HUES48 (cell line): ENCODE measurements around the gene C1orf35.

Experiments used
- H3K27ac ChIP-seq: one replicate; pipeline ENCODE4 v1.7.0; 2013; ENCODE audit warnings: low read depth, low read length, inconsistent platforms
- H3K27me3 ChIP-seq: 2 replicates; pipeline ENCODE4 v1.6.1; 2013; ENCODE audit warnings: mild to moderate bottlenecking, low read length; ENCODE audit not compliant: control insufficient read depth, insufficient read depth
- H3K36me3 ChIP-seq: 2 replicates; pipeline ENCODE4 v1.6.1; 2013; ENCODE audit warnings: low read length; ENCODE audit not compliant: control insufficient read depth, insufficient read depth
- H3K4me1 ChIP-seq: 2 replicates; pipeline ENCODE4 v1.6.1; 2013; ENCODE audit warnings: mild to moderate bottlenecking, low read length; ENCODE audit not compliant: control insufficient read depth, insufficient read depth
- H3K4me3 ChIP-seq: 2 replicates; pipeline ENCODE4 v1.5.1; 2013; ENCODE audit warnings: mild to moderate bottlenecking, low read depth, low read length
- H3K9ac ChIP-seq: 2 replicates; pipeline ENCODE4 v1.6.1; 2013; ENCODE audit warnings: mild to moderate bottlenecking, low read depth, low read length, moderate library complexity
- H3K9me3 ChIP-seq: 2 replicates; pipeline ENCODE4 v1.6.1; 2013; ENCODE audit warnings: low read length; ENCODE audit not compliant: control insufficient read depth, insufficient read depth

Gene C1orf35

DNA sequence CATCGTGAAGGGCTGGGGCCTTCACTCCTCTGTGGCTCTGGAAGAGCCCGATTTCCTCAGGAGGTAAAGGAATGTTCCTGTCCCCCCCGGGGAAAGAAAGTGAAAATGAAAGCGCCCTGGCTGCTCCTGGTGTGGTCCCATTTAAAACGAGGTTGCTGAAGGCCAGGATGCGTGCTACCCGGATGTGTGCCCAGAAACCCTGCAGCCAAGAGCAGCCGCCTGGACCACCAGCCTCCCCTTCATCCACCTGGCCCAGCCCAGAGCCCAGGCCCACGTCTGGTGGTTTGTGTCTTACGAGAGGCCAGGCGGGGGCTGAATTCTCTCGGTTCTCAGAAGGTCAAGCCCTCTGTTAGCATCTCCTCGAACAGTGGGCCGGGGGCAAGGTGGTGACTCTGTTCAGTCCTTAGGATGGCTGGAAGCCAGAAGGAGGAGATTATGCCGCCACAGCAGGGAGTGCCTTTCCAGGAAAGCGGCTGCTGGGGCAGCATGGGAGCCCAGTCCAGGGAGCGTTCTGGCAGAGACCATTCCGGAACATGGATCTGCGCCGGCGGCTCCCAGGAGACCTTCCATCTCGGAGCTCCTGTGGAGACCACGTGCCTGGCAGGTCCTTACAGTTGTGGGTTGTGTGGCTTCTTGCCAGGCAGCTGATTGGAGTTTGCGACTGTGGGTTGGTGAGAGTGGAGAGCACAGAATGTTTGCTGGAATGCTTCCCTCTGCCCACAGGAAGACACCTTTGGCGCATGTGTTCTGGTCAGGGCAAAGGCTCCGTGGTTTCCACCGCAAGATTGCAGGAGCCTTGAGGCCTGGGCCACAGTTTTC, 38.3 kb upstream of the C1orf35 start:
- peak overlapping the region; percentile 87 for H3K4me3 ChIP-seq
- 0 out of 2 replicates have a peak overlapping the region, but pooled peaks have one; percentile 79 for H3K9ac ChIP-seq
- H3K4me1 ChIP-seq = peaks cover 6% of the 10 kb centered on the region; the same call in 1 of the 2 replicates
- peak overlapping the region; percentile 78 for H3K27ac ChIP-seq
- H3K27me3 ChIP-seq = peaks cover 16% of the 10 kb centered on the region
- H3K9me3 ChIP-seq = no peaks in the 10 kb centered on the region
- H3K36me3 ChIP-seq = 0 out of 2 replicates have a peak, but pooled peaks cover 3% of the 10 kb centered on the region

DNA sequence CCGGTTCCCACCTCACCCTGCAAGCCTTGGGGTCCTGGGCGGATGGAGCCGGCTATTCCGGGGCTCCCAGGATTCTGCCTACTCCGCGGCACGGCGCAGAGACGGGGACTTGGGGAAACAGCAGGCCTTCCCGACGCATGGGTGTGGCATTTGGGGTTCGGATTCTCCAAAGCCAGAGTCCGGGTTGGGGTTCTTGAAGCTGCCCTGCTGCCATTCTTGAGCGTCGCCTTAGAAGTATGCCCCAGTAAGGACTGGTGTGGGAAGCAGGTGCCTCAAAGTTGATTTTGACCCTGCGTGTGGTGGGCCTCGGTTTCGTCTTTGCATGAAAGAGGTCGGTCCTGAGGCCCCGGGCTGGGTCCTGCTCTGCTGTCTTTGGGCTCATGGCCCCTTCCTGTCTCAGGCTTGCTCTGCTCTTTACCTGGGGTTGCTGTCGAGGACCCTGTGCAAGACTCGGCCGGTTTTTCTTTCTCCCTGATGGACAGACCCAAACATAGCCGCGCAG, 37.6 kb upstream of the C1orf35 start:
- H3K4me1 ChIP-seq = peaks cover 6% of the 10 kb centered on the region; the same call in 1 of the 2 replicates
- H3K27me3 ChIP-seq = peaks cover 22% of the 10 kb centered on the region
- peak overlapping the region; percentile 78 for H3K27ac ChIP-seq
- H3K9ac ChIP-seq = peak overlapping the region; percentile 79
- H3K9me3 ChIP-seq = no peaks in the 10 kb centered on the region
- H3K36me3 ChIP-seq = 0 out of 2 replicates have a peak, but pooled peaks cover 3% of the 10 kb centered on the region
- peak overlapping the region; percentile 87 for H3K4me3 ChIP-seq

DNA sequence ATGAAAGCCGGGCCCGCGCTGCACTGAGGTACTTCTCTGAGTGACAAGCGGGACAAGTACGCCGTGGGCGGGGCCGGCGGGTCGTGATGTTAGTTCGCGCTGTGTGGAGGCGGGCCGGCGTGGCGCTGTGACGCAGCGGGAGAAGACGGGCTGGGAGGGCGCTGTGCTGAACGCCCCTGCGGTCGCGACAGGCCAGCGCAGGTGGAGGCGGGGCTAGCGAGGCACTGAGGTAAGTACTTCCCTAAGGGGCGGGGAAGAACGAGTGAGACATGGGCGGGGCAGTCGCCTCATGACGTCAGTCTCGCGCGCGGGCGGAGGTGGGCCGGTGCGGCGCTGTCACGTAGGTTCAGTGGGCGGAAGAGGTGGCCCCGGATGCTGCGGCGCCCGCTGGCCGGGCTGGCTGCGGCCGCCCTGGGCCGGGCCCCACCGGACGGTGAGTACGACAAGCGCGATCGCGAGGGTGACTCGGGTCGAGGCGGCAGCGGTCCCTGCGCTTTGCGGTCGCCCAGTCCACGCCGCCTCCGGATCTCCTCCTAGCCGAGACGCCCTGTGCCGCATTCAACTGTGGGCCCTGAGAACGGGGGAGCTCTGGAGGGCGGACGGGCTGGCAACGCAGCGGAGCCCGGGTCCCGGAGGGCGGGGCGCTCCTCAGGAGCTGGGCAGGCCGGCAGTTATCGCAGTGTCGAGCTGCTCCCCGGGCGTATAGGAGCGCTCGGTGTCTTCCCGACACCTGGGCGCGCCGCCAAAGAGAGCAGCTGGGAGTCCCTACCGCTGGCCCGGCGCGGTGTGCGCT, 37.0 kb upstream of the C1orf35 start, which contains the start of gene GUK1:
Gene GUK1 (plus strand): TSS at position 349 of the 793 bp plus-strand sequence. CDS start 24 bp downstream, at position 373.
- H3K4me3 ChIP-seq = peak within 1 kb of the TSS; percentile 87
- H3K9me3 ChIP-seq = no peaks in the 10 kb centered on the region
- peak within 1 kb of the TSS; percentile 79 for H3K9ac ChIP-seq
- H3K4me1 ChIP-seq = peaks cover 6% of the 10 kb centered on the region; the same call in 1 of the 2 replicates
- H3K27ac ChIP-seq = peak within 1 kb of the TSS; percentile 87
- no peaks in the 10 kb centered on the region for H3K36me3 ChIP-seq
- H3K27me3 ChIP-seq = peaks cover 29% of the 10 kb centered on the region

DNA sequence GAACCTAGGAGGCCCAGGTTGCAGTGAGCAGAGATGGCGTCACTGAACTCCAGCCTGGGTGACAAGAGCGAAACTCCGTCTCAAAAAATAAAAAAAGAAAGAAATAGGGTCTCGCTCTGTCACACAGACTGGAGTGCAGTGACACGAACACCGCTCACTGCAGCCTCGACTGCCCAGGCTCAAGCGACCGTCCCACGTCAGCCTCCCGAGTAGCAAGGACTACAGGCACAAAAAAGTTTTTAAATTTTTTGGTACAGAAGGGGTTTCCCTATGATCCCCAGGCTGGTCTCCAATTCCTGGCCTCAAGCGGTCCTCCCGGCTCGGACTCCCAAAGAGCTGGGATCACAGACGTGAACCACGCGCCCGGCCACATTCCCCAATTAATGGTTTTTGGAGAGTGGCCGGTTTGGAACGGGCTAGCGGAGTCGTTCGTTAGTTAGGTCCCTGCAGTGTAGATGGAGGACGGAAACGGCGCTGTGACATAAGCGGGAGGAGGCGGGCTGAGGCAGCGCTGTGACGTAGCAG, 36.3 kb upstream of the C1orf35 start:
- Histone ChIP-seq H3K9me3 (no peaks in the 10 kb centered on the region), H3K9ac (peak overlapping the region; percentile 63; the same call in 1 of the 2 replicates), H3K4me1 (peaks cover 6% of the 10 kb centered on the region; the same call in 1 of the 2 replicates), H3K27me3 (peaks cover 34% of the 10 kb centered on the region), H3K4me3 (peak overlapping the region; percentile 87), H3K36me3 (no peaks in the 10 kb centered on the region), H3K27ac (peak overlapping the region; percentile 87)

DNA sequence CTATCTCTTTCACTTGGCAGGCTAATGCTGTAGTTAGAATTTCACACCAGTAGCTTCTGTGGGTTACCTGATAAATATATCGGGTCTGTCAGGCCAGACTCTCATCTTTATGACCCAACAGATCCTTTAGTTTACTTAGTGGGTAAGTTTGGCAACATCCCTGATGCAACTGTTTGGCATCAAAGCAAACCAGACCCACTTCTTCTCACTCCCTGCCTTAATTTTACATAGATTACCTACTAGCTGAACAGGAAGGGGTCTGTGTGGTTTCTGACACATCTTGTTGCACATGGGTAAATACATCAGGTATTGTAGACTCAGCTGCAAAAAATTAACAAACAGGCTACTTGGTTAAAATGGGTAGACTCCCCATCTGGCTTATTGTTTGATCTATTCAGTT, 33.8 kb upstream of the C1orf35 start:
- peaks cover 34% of the 10 kb centered on the region for H3K27me3 ChIP-seq

DNA sequence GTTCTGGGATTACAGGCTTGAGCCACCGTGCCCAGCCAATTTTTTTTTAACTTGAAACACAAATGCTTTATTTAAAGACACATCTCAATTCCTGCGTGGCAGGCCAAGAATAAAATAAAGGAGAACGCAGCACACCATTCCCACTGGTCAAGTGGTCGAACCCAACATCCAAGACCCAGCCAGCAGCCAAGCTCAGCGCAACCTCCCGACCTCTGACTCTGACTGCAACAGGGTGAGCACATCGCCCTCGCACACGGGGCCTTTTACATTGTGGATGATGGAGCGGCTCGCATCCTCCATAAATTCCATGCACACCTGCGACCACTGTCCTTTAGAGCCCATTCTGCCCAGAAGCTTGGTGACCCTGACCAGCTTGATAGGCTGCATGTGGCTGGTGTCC, 31.5 kb upstream of the C1orf35 start:
- H3K9me3 ChIP-seq = no peaks in the 10 kb centered on the region
- peaks cover 38% of the 10 kb centered on the region for H3K27me3 ChIP-seq
- no peaks in the 10 kb centered on the region for H3K4me1 ChIP-seq
- no peak overlapping the region for H3K9ac ChIP-seq
- H3K27ac ChIP-seq = no peak overlapping the region
- no peaks in the 10 kb centered on the region for H3K36me3 ChIP-seq
- H3K4me3 ChIP-seq = no peak overlapping the region

More for the DNA sequence above, 33.8 kb upstream of the C1orf35 start:
- Histone ChIP-seq H3K9me3 (no peaks in the 10 kb centered on the region), H3K4me3 (no peak overlapping the region), H3K27ac (no peak overlapping the region), H3K36me3 (no peaks in the 10 kb centered on the region), H3K9ac (no peak overlapping the region), H3K4me1 (peaks cover 6% of the 10 kb centered on the region; the same call in 1 of the 2 replicates)

DNA sequence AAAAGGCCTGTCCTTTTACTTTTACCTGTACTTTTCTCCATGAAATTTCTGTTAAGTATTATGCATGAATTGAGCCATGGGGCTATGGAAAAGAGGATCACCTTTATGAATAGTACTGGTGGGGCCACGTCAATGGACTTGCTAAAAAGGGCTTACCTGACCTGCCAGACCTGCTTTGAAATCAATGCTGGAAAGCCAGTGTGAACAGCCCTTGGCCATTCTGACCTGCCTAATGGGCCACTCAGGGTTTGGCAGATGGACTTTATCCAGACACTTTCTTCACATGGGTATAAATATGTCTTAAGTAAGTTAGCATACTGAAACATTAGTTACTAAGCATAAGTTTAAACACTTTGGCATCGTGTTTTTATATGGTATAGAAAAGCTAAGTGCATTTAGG, 28.6 kb upstream of the C1orf35 start:
- Histone ChIP-seq H3K36me3 (no peaks in the 10 kb centered on the region), H3K9ac (no peak overlapping the region), H3K27ac (no peak overlapping the region), H3K4me3 (no peak overlapping the region), H3K4me1 (no peaks in the 10 kb centered on the region), H3K27me3 (peaks cover 33% of the 10 kb centered on the region), H3K9me3 (no peaks in the 10 kb centered on the region)

DNA sequence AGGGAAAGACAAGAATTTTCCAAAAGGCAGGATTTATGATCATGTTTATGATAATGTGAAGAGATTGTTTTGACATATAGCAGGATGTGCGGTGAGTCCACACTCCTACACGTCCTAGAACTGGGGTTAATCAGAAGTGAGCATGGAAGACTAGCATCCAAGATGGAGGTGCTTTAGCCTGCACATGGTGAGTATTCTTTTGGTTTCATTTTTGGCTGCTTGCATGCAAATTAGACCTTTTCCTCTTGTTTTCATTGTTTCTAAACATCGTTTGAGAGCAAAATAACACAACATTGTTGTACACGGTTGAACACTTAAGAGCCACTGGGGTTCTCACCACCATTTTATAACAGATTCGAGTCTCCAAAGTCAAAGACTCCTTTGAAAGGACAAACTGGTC, 22.1 kb upstream of the C1orf35 start:
- no peak overlapping the region for H3K9ac ChIP-seq
- peaks cover 2% of the 10 kb centered on the region; the same call in 1 of the 2 replicates for H3K9me3 ChIP-seq
- H3K27ac ChIP-seq = no peak overlapping the region
- no peaks in the 10 kb centered on the region for H3K36me3 ChIP-seq
- H3K4me1 ChIP-seq = no peaks in the 10 kb centered on the region
- H3K4me3 ChIP-seq = no peak overlapping the region
- H3K27me3 ChIP-seq = peaks cover 29% of the 10 kb centered on the region

DNA sequence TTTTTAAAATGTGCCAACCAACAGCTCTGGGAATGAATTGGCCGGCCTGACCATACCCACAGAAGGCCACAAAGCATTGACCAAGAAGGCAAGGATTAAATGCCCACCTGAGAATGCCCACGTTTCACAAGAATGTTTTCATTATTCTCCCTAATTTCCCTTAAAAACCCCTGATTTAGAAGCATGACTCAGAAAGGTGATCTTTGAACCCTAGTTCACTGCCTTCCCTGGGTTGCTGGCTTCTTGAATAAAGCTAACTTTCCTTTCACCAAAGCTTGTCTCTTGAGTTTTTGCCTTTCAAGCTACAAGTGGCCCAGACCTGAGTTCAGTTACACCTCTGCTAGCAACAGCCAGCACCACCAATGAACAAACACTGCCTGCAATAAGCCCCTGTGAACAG, 20.4 kb upstream of the C1orf35 start:
- Histone ChIP-seq H3K27me3 (peaks cover 24% of the 10 kb centered on the region), H3K9ac (no peak overlapping the region), H3K4me3 (no peak overlapping the region)

DNA sequence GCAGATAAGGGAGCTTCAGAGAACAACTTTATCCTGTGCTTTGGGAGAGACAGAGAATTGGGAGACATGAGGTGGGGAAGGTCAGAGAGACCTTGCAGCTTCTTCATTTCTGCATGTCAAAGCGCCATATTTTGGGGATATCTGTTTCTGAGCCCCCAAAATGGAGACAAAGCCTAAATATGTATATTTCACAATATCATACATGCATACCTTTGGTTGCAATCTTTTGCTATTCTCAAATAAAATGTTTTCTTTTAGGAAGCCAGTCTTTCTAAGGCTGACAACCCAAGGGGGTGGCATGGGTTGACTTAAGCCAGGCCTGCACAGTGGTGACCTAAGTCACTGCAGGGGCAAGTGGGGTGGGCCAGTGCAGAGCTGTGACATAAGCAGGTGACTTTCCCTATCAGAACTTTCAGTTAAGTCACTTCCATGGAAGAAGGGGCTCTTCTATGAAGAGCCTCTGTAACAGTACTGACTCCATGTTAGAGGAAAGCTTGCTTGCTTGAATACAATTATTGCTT, 19.9 kb upstream of the C1orf35 start:
- H3K4me1 ChIP-seq = no peaks in the 10 kb centered on the region
- H3K9me3 ChIP-seq = peaks cover 15% of the 10 kb centered on the region
- H3K27me3 ChIP-seq = peaks cover 24% of the 10 kb centered on the region
- no peak overlapping the region for H3K9ac ChIP-seq
- no peak overlapping the region for H3K4me3 ChIP-seq
- H3K27ac ChIP-seq = no peak overlapping the region
- no peaks in the 10 kb centered on the region for H3K36me3 ChIP-seq

More for the DNA sequence above, 20.4 kb upstream of the C1orf35 start:
- Histone ChIP-seq H3K9me3 (peaks cover 10% of the 10 kb centered on the region; the same call in 1 of the 2 replicates), H3K4me1 (no peaks in the 10 kb centered on the region), H3K36me3 (no peaks in the 10 kb centered on the region), H3K27ac (no peak overlapping the region)
